GDM1 (cell line): Measurements from ENCODE around the gene NSMF.

Experiments
- DNase-seq: peaks from one replicate; lab custom pipeline; 2025; lab: John Stamatoyannopoulos, UW

The NSMF gene

GRCh38 chr9:137447722-137448601, 11.2 kb downstream of the NSMF start:
- no peak for DNase-seq

- no peak for DNase-seq
These were observed 12.2 kb downstream of the NSMF start for GRCh38 chr9:137446851-137447471.

GRCh38 chr9:137445930-137446431, 13.2 kb downstream of the NSMF start:
- no peak for DNase-seq

- DNase-seq: peak; percentile 43
These were observed 13.8 kb downstream of the NSMF start for GRCh38 chr9:137445275-137445807.

GRCh38 chr9:137444106-137444790, 14.9 kb downstream of the NSMF start:
- DNase-seq: no peak

GRCh38 chr9:137441935-137442321, 17.2 kb downstream of the NSMF start:
- no peak for DNase-seq

- no peak for DNase-seq
These were observed 17.7 kb downstream of the NSMF start, which contains the start of gene ENTPD8 for GRCh38 chr9:137441289-137441934. TSS of gene ENTPD8 (minus strand) at chr9:137441357. CDS start at chr9:137438285, 3,072 bp downstream.

- no peak for DNase-seq
These were observed 19.9 kb downstream of the NSMF start for GRCh38 chr9:137439158-137439714.

- DNase-seq: no peak
These were observed 20.5 kb downstream of the NSMF start for GRCh38 chr9:137438591-137439157.

- DNase-seq: no peak
These were observed 21.2 kb downstream of the NSMF start for GRCh38 chr9:137437691-137438590.

- DNase-seq: no peak
These were observed 22.2 kb downstream of the NSMF start for GRCh38 chr9:137436761-137437600.

GRCh38 chr9:137435980-137436760, 23.0 kb downstream of the NSMF start:
- DNase-seq: no peak

GRCh38 chr9:137435381-137435891, 23.7 kb downstream of the NSMF start:
- no peak for DNase-seq

- no peak for DNase-seq
These were observed 24.4 kb downstream of the NSMF start for GRCh38 chr9:137434498-137435380.

- no peak for DNase-seq
These were observed 25.2 kb downstream of the NSMF start for GRCh38 chr9:137433916-137434431.

- DNase-seq: no peak
These were observed 25.7 kb downstream of the NSMF start for GRCh38 chr9:137433349-137433915.
